GM21723 (cell line): ENCODE data around the gene SVOPL.

ENCODE experiments used
- ATAC-seq: cut with Tn5 transposase; IDR thresholded peaks from one replicate; pipeline ENCODE4 v1.9.1; 2021; ENCODE audit warnings: mild to moderate bottlenecking, moderate library complexity; ENCODE audit not compliant: unreplicated experiment

SVOPL gene

DNA sequence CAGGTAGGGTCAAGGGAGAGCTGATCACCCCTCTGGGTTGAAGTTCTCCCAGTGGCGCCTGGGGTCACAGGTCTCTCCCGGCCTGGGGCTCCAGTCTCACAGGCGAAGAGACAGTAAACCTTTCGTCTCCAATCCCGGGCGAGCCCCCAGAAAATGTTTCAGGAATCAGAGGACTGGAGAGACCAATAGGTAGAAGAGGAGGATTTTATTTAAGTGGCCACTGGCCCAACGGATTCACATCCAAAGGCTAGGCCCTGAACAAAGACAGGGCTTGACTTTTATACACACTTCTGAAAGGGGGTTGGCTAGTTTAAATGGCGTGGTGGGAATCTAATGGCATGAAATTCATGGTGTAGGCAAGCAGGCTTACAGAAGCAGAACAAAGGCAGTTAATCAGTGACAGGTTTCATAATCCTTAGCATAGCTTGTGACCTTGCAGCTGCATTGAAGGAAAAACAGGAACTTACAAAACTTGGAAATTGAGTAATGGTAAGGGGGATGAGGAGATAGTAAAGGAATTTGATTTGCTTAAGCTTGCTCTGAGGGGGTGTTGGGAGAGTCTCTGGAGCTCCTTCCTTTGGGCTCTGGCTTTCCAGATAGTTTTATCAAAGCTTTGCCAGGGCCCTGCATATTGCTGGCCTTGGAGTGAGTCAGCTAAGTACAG, 135.6 kb downstream of the SVOPL start:
- no peak for ATAC-seq

- no peak for ATAC-seq
Observed at GRCh38 chr7:138565071-138565450, 136.1 kb downstream of the SVOPL start.

DNA sequence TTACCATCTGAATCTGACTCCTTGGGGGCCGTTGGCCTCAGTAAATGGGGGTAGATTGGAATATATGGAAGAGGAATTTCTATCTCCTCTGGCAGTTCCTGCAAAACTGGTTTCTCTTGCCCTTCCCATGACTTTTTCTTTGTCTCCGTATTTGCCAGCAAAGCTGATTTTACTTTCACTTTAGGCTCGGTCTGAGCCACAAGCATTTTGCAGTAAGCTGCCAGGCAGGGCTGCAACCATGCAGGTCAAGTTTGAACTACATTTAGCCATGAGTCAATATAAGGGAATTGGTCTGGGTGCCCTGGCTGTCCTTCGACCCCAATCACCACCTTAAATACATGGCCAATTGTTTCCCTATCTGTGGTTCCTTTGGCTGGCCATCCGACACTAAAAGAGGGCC, 136.8 kb downstream of the SVOPL start:
- ATAC-seq: no peak

- ATAC-seq: no peak
Observed at GRCh38 chr7:138563808-138564207, 137.4 kb downstream of the SVOPL start.

- ATAC-seq: no peak
Observed at GRCh38 chr7:138559448-138559847, 141.7 kb downstream of the SVOPL start.

DNA sequence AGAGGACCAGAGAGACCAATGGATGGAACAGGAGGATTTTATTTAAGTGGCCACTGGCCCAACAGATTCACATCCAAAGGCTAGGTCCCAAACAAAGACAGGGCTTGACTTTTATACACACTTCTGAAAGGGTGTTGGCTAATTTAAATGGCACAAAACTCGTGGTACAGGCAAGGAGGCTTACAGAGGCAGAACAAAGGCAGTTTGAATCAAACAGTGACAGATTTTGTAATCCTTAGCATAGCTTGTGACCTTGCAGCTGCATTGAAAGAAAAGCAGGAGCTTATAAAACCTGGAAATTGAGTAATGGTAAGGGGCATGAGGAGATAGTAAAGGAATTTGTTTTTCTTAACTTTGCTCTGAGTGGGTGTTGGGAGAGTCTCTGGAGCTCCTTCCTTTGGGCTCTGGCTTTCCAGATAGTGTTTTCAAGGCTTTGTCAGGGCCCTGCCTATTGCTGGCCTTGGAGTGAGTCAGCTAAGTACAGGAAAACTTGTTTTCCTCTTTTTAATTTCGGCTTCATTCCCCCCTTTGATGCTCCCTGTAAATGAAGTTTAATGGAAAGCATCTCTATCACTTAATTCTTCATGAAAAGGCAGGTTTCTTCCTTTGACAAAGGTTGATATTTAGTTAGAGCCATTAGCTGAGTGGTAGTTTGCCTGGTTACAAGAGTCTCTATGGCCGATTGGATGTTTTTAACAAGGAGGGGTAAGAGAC, 144.2 kb downstream of the SVOPL start:
- no peak for ATAC-seq

GRCh38 chr7:138555684-138556083, 145.5 kb downstream of the SVOPL start:
- no peak for ATAC-seq

DNA sequence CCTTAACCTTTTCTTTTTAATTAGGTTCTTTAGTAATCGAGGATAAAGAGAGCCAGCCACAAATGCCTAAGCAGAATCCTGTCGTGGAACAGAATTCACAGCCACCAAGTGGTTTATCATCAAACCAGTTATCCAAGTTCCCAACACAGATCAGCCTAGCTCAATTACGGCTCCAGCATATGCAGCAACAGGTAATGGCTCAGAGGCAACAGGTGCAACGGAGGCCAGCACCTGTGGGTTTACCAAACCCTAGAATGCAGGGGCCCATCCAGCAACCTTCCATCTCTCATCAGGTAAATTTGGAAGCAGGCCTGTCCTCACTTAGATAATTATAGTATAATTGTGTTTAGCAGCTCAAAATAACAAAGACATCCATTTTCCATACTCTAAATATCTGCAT, 146.5 kb downstream of the SVOPL start:
- ATAC-seq: no peak

DNA sequence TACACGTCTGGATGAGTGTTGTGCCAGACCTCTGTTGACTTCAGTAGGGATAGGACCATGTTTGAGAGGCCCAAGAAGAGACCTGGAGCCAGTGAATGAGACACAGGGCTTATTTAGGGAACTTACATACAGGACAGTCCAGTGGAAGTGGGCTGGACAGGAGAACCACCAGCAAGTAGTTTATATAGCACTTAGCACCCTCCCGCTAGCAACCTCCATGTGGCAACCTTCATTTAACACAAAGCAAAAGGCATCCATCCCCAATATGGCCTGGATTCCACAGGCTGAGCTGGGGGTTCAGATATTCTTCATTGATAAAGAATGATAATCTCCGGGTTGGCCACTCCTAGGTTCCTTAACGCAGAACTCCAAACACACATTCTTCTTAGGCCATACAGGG, 147.4 kb downstream of the SVOPL start:
- no peak for ATAC-seq

GRCh38 chr7:138551102-138551501, 150.1 kb downstream of the SVOPL start:
- no peak for ATAC-seq

GRCh38 chr7:138550337-138550736, 150.8 kb downstream of the SVOPL start:
- no peak for ATAC-seq

- no peak for ATAC-seq
Observed at GRCh38 chr7:138549082-138549481, 152.1 kb downstream of the SVOPL start.

GRCh38 chr7:138546829-138547228, 154.3 kb downstream of the SVOPL start:
- no peak for ATAC-seq

DNA sequence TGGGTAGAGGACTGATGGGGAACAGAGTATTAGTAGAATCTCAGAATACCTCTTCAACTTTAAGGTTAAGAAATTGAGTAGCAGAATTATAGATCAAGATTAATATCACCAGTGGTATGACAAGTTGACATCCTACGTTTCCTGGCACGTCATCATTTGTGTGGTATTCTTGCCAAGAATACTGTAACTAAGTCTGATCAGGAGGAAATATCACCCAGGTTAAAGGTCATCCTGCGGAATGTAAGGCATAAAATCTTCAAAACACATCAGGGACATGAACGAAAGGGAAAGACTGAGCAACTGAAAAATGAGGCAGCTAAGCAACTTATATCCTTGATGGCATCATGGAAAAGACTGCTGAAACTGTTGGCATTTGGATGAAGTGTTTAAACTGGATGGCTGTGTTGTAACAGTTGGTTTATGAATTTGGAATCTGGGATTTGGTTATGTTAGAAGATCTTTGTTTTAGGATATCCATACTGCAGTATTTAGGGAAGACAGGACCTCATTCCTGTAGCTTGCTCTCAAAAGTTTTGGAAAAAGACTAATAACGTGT, 155.0 kb downstream of the SVOPL start:
- no peak for ATAC-seq

GRCh38 chr7:138545123-138545522, 156.0 kb downstream of the SVOPL start:
- no peak for ATAC-seq
